Measurements from ENCODE around the gene RING1. TPM values are rescaled to one million over a fixed set of nuclear protein-coding genes. Genes with fewer than 3 reads are reported as not detected.
"Not testable (repeated sequence)": the region's sequence is repeated elsewhere in the genome, so short reads cannot be mapped to it uniquely, and the experiment has no call there.

The RING1 gene
- total RNA-seq, 1 experiment from 2014 or later = 31.0 TPM

DNA sequence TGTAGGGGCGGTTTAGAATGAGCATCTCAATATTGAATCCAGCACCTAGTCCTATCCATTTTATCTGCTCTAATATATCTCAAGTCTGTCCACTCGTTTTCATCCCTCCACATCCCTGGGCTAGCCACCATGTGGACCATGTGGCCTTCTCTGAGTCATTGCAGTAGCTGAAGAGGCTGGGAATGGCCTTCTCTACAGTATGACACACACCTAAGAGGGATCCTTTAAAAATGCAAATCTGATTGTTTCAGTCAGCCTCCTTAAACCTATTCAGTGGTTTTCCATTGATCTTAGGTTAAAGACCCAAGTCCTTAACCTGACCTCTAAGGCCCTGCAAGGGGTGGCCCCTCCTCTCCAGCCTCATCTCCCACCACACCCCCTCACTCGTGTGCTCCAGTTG lies 9.4 kb downstream of the RING1 start:
- Histone ChIP-seq H3K4me2 (ENCODE audit: insufficient read depth, insufficient read length, low read length) (no peak overlapping the region), H4K91ac (ENCODE audit: insufficient read length, low read depth, low read length) (no peak overlapping the region), H2BK5ac (ENCODE audit: insufficient read length, low read length) (no peak overlapping the region), H3K27me3 (ENCODE audit: insufficient read depth, low read length) (peaks cover 55% of the 10 kb centered on the region), H2BK12ac (ENCODE audit: insufficient read length, low read depth, low read length) (no peak overlapping the region), H3K23ac (ENCODE audit: insufficient read length, low read depth, low read length) (no peak overlapping the region), H3K27ac (ENCODE audit: insufficient read length, low read depth, low read length) (no peak overlapping the region), H3K56ac (ENCODE audit: insufficient read length, low read depth, low read length) (no peak overlapping the region), H3K23me2 (ENCODE audit: insufficient read length, low read depth, low read length, poor library complexity, severe bottlenecking) (peaks cover 11% of the 10 kb centered on the region), H3K18ac (ENCODE audit: insufficient read length, low read depth, low read length) (no peak overlapping the region), H3K79me2 (ENCODE audit: insufficient read depth, low read length) (no peaks in the 10 kb centered on the region), H4K20me1 (ENCODE audit: control insufficient read depth, insufficient read depth, insufficient read length) (no peaks in the 10 kb centered on the region), H2BK20ac (ENCODE audit: low read depth, low read length, poor library complexity, severe bottlenecking) (no peak overlapping the region), H4K5ac (ENCODE audit: insufficient read length, low read depth, low read length) (no peak overlapping the region), H3T11ph (ENCODE audit: low read length) (no peak overlapping the region), H3K4me1 (ENCODE audit: insufficient read depth, low read length) (no peaks in the 10 kb centered on the region), H2AK5ac (ENCODE audit: insufficient read length, low read length) (no peak overlapping the region), H3K9me3 (ENCODE audit: control insufficient read depth, low read depth, low read length) (no peaks in the 10 kb centered on the region), H3K9ac (ENCODE audit: extremely low read depth, insufficient read length, low read length) (no peak overlapping the region), H3K4ac (ENCODE audit: low read depth, low read length) (no peak overlapping the region), H3K79me1 (ENCODE audit: insufficient read depth, low read depth, low read length, poor library complexity, severe bottlenecking) (no peaks in the 10 kb centered on the region), H3K14ac (ENCODE audit: insufficient read depth, low read length) (no peak overlapping the region), H4K8ac (replicated peaks; ENCODE audit: insufficient read length, low read depth, low read length) (no peak overlapping the region), H2BK120ac (ENCODE audit: low read depth, low read length, poor library complexity, severe bottlenecking) (no peak overlapping the region), H2BK15ac (ENCODE audit: low read depth, low read length) (no peak overlapping the region), H2AFZ (ENCODE audit: low read length) (no peak overlapping the region)
- Mint-ChIP-seq H3K4me1 (peaks cover 25 to 29% of the 10 kb centered on the region in 2 experiments), H3K9me3 (peaks cover 0 to 7% of the 10 kb centered on the region in 2 experiments; a peak in 2 of 5 replicates), H3K4me3 (no peak overlapping the region), H3K36me3 (ENCODE audit: insufficient read depth in 1 of 3, low read depth in 3 of 3) (no peaks in the 10 kb centered on the region; a peak in 2 of 7 replicates), H3K27ac (no peak overlapping the region; a peak in 2 of 7 replicates), H3K27me3 (ENCODE audit: low read depth) (peaks cover 100% of the 10 kb centered on the region)
- TF ChIP-seq, protein P1, sequence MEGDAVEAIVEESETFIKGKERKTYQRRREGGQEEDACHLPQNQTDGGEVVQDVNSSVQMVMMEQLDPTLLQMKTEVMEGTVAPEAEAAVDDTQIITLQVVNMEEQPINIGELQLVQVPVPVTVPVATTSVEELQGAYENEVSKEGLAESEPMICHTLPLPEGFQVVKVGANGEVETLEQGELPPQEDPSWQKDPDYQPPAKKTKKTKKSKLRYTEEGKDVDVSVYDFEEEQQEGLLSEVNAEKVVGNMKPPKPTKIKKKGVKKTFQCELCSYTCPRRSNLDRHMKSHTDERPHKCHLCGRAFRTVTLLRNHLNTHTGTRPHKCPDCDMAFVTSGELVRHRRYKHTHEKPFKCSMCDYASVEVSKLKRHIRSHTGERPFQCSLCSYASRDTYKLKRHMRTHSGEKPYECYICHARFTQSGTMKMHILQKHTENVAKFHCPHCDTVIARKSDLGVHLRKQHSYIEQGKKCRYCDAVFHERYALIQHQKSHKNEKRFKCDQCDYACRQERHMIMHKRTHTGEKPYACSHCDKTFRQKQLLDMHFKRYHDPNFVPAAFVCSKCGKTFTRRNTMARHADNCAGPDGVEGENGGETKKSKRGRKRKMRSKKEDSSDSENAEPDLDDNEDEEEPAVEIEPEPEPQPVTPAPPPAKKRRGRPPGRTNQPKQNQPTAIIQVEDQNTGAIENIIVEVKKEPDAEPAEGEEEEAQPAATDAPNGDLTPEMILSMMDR (conservative IDR thresholded peaks at IDR 0.05) = no peak
- WGBS (ENCODE audit: extremely low coverage, insufficient read length, low lambda C conversion rate) = no CpG with 5 or more reads among the region's 3 CpGs
- DNase-seq = no peak

DNA sequence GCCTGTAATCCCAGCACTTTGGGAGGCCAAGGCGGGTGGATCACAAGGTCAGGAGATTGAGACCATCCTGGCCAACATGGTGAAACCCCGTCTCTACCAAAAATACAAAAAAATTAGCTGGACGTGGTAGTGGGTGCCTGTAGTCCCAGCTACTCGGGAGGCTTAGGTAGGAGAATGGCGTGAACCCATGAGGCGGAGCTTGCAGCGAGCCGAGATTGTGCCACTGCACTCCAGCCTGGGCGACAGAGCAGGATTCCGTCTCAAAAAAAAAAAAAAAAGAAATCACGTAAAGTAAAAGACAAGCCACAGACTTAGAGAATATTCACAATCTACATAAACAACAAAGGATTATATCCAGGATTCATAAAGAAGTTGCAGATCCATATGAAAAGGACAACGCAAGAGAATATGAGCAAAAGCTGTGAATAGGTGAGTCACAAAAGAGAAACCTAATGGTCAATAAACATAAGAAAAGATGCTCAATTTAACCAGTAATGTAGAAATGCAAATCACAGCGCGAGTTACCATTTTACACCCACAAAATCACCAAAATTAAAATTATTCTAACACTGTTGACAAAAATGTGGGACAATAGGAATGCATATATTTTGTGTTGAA lies 18.3 kb downstream of the RING1 start:
- H3K4me3 Mint-ChIP-seq = peak overlapping the region; percentile 31 to 53
- not testable (repeated sequence) for H4K91ac ChIP-seq (ENCODE audit: insufficient read length, low read depth, low read length); H2BK5ac ChIP-seq (ENCODE audit: insufficient read length, low read length); H4K5ac ChIP-seq (ENCODE audit: insufficient read length, low read depth, low read length); H3K36me3 Mint-ChIP-seq (ENCODE audit: insufficient read depth in 1 of 3, low read depth in 3 of 3); H3K79me2 ChIP-seq (ENCODE audit: insufficient read depth, low read length); H3K23ac ChIP-seq (ENCODE audit: insufficient read length, low read depth, low read length); DNase-seq; H2AFZ ChIP-seq (ENCODE audit: low read length); H3K27ac ChIP-seq (ENCODE audit: insufficient read length, low read depth, low read length); H3K79me1 ChIP-seq (ENCODE audit: insufficient read depth, low read depth, low read length, poor library complexity, severe bottlenecking); H3K18ac ChIP-seq (ENCODE audit: insufficient read length, low read depth, low read length); H3K4ac ChIP-seq (ENCODE audit: low read depth, low read length); H3K9me3 ChIP-seq (ENCODE audit: control insufficient read depth, low read depth, low read length); H4K8ac ChIP-seq (replicated peaks; ENCODE audit: insufficient read length, low read depth, low read length); H3K4me1 ChIP-seq (ENCODE audit: insufficient read depth, low read length); H3K9me3 Mint-ChIP-seq; H3T11ph ChIP-seq (ENCODE audit: low read length); H2BK12ac ChIP-seq (ENCODE audit: insufficient read length, low read depth, low read length); H2AK5ac ChIP-seq (ENCODE audit: insufficient read length, low read length); H3K14ac ChIP-seq (ENCODE audit: insufficient read depth, low read length); H2BK15ac ChIP-seq (ENCODE audit: low read depth, low read length); H3K56ac ChIP-seq (ENCODE audit: insufficient read length, low read depth, low read length); H4K20me1 ChIP-seq (ENCODE audit: control insufficient read depth, insufficient read depth, insufficient read length); H3K9ac ChIP-seq (ENCODE audit: extremely low read depth, insufficient read length, low read length); H3K27me3 ChIP-seq (ENCODE audit: insufficient read depth, low read length); H3K23me2 ChIP-seq (ENCODE audit: insufficient read length, low read depth, low read length, poor library complexity, severe bottlenecking); H2BK120ac ChIP-seq (ENCODE audit: low read depth, low read length, poor library complexity, severe bottlenecking); H2BK20ac ChIP-seq (ENCODE audit: low read depth, low read length, poor library complexity, severe bottlenecking)
- WGBS (ENCODE audit: extremely low coverage, insufficient read length, low lambda C conversion rate) = no CpG with 5 or more reads among the region's 14 CpGs
- peaks cover 14 to 16% of the 10 kb centered on the region in 2 experiments for H3K4me1 Mint-ChIP-seq
- peak overlapping the region in 2 of 3 experiments; percentile 75 to 92; a peak in 3 of 7 replicates for H3K27ac Mint-ChIP-seq
- H3K4me2 ChIP-seq (ENCODE audit: insufficient read depth, insufficient read length, low read length) = peak overlapping the region; percentile 19
- peaks cover 38% of the 10 kb centered on the region for H3K27me3 Mint-ChIP-seq (ENCODE audit: low read depth)
